ENCODE measurements around the gene MKNK1.

MKNK1 gene

GRCh38 chr1:46630719-46631118, 26.7 kb upstream of the MKNK1 start:
- Histone ChIP-seq H3K4me1 (ENCODE audit: control insufficient read depth in 1 of 2, insufficient read depth in 1 of 2, low read depth in 1 of 2, low read length in 1 of 2) (no peaks in the 10 kb centered on the region), H3K9me3 (no peaks in the 10 kb centered on the region), H3K27ac (no peak overlapping the region), H3K27me3 (no peaks in the 10 kb centered on the region), H3K4me3 (ENCODE audit: low read depth in 1 of 2, low read length in 1 of 2) (no peak overlapping the region), H3K36me3 (peaks cover 45% of the 10 kb centered on the region)
- no peak for TF ChIP-seq CTCF (IDR thresholded peaks at IDR 0.05)

DNA sequence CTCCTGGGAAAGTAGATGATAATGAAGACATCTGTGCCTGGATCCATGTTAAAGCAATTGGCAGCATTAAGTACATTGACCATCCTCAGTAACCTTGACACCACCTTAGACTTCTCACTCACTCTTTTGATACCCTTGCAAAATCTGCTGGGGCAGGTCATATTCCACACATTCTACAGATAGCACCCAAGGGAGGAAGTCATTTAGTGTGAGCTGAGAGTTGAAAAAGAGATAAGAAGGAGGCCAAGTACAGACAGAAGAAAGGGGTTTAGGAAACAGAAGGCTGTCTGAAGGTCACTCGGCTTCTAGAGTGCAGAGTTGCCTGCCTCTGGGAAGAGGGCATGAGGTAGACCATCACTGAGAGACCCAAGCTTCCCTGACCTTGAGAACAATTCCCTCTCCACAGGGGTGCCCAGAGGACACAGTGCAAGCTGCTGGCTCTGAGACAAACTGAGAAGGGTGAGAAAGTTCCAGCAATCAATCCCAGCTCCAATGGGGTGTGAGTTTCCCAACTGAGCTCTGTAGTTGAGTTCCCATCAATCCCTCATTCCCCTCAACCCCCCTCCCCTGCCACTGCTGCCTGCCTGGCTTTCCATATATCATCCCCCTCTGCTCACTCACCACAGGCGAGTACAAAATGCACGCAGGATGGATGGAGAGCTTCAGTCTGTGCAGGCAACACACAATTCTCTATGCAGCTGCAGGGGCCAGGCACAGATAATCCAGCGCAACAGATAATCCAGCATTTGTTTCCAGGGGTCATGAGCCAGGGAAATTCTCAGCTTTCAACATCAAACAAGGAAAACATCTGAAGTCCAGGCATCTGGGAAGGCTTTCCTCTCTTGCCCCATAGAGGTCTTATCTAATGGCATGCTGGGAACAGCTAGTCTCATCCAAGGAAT, 19.9 kb upstream of the MKNK1 start:
- Histone ChIP-seq H3K27ac (no peak overlapping the region), H3K27me3 (no peaks in the 10 kb centered on the region), H3K9me3 (no peaks in the 10 kb centered on the region), H3K4me1 (ENCODE audit: control insufficient read depth in 1 of 2, insufficient read depth in 1 of 2, low read depth in 1 of 2, low read length in 1 of 2) (no peaks in the 10 kb centered on the region), H3K4me3 (ENCODE audit: low read depth in 1 of 2, low read length in 1 of 2) (no peak overlapping the region), H3K36me3 (no peaks in the 10 kb centered on the region)
- no peak for TF ChIP-seq CTCF (IDR thresholded peaks at IDR 0.05)

DNA sequence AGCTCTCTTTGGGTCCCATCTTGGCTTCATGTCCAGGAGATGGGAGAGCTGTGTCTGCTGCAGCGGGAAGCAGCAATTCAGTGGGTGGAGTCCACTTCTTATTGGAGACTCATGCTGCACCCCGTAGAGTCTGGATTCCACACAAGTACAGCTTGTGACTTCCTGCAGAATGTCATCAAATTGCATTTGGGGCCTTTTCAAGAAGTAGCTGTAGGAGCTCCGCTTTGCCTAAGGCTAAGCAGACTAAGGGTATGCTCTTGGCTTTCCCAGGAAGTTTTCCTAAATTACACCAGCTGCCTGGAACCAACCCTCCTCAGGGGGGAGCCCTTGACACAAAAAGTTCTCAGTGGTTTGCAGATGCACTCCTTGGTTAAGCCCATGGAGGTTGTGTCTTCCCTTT, 18.3 kb upstream of the MKNK1 start:
- Histone ChIP-seq H3K36me3 (no peaks in the 10 kb centered on the region), H3K27ac (no peak overlapping the region), H3K4me1 (ENCODE audit: control insufficient read depth in 1 of 2, insufficient read depth in 1 of 2, low read depth in 1 of 2, low read length in 1 of 2) (no peaks in the 10 kb centered on the region), H3K4me3 (ENCODE audit: low read depth in 1 of 2, low read length in 1 of 2) (no peak overlapping the region), H3K9me3 (no peaks in the 10 kb centered on the region), H3K27me3 (no peaks in the 10 kb centered on the region)
- TF ChIP-seq CTCF (IDR thresholded peaks at IDR 0.05) = no peak

DNA sequence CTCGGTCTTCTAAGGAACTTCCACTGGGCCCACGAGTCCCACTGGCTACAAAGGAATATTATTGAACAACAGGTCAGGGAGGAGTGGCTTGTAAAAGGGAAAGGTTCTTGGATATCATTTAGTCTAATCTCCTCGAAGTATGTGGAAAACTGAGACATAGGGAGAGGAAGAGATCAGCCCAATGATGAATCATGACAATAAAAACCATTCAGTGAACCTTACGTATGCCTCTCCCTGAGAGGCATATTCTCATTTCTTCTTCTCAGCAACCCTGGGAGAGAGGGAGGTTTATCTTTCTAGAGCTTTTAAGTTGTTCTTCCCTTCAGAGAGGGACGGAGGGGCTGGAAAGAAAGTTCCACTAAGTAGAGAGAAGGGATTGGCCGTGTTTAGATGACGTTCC, 17.9 kb upstream of the MKNK1 start:
- Histone ChIP-seq H3K27me3 (no peaks in the 10 kb centered on the region), H3K36me3 (no peaks in the 10 kb centered on the region), H3K4me1 (ENCODE audit: control insufficient read depth in 1 of 2, insufficient read depth in 1 of 2, low read depth in 1 of 2, low read length in 1 of 2) (peaks cover 4% of the 10 kb centered on the region in 2 experiments), H3K27ac (no peak overlapping the region), H3K4me3 (ENCODE audit: low read depth in 1 of 2, low read length in 1 of 2) (no peak overlapping the region), H3K9me3 (no peaks in the 10 kb centered on the region)
- no peak for TF ChIP-seq CTCF (IDR thresholded peaks at IDR 0.05)

GRCh38 chr1:46619656-46620258, 15.7 kb upstream of the MKNK1 start:
- no peak for TF ChIP-seq CTCF (IDR thresholded peaks at IDR 0.05)
- Histone ChIP-seq H3K9me3 (no peaks in the 10 kb centered on the region), H3K4me1 (ENCODE audit: control insufficient read depth in 1 of 2, insufficient read depth in 1 of 2, low read depth in 1 of 2, low read length in 1 of 2) (peaks cover 19 to 21% of the 10 kb centered on the region in 2 experiments), H3K27me3 (no peaks in the 10 kb centered on the region), H3K36me3 (no peaks in the 10 kb centered on the region), H3K4me3 (ENCODE audit: low read depth in 1 of 2, low read length in 1 of 2) (no peak overlapping the region), H3K27ac (no peak overlapping the region)
